ENCODE measurements around the gene TRRAP. TPM values are rescaled to one million over a fixed set of nuclear protein-coding genes. Genes with fewer than 3 reads are reported as not detected.
A peak's percentile ranks its signal among the peaks of the same experiment; 100 is the strongest.
"Not testable (repeated sequence)": the region's sequence is repeated elsewhere in the genome, so short reads cannot be mapped to it uniquely, and the experiment has no call there.

Gene TRRAP
- total RNA-seq, 2 experiments from 2014 or later = 45.5 to 48.2 TPM

- ChIA-PET CTCF (interaction anchor here (0.7 to 3.6 kb wide), 25 partner anchors 9 to 505 kb away, joined by 3 to 43 read pairs (median 4); no protein-coding TSS in a partner anchor), POLR2A (no interaction called here)
- TF ChIP-seq CTCF (IDR thresholded peaks at IDR 0.05) = peak; percentile 87
- no peak overlapping the region for H3K4me3 Mint-ChIP-seq
- DNase-seq (peak; percentile 80), ATAC-seq (peak; percentile 90)
- intact Hi-C loops (cut with micrococcal nuclease) = no loop called here
- no peaks in the 10 kb centered on the region for H3K9me3 Mint-ChIP-seq
- no peaks in the 10 kb centered on the region for H3K4me1 Mint-ChIP-seq (ENCODE audit: low read depth)
- peaks cover 5% of the 10 kb centered on the region for H3K27me3 Mint-ChIP-seq
- no peaks in the 10 kb centered on the region for H3K36me3 Mint-ChIP-seq (ENCODE audit: low read depth)
- no peak overlapping the region for H3K27ac Mint-ChIP-seq
Observed at GRCh38 chr7:98841179-98841997, 36.9 kb upstream of the TRRAP start.

GRCh38 chr7:98842552-98842951 is 35.8 kb upstream of the TRRAP start:
- H3K4me1 Mint-ChIP-seq (ENCODE audit: low read depth); DNase-seq; intact Hi-C loops (cut with micrococcal nuclease); H3K27ac Mint-ChIP-seq; H3K36me3 Mint-ChIP-seq (ENCODE audit: low read depth); H3K9me3 Mint-ChIP-seq; H3K4me3 Mint-ChIP-seq; POLR2A ChIA-PET; H3K27me3 Mint-ChIP-seq; ATAC-seq: not testable (repeated sequence)
- CTCF ChIA-PET = interaction anchor here (0.9 to 3.6 kb wide), 10 partner anchors 11 to 422 kb away, joined by 3 to 43 read pairs (median 5); no protein-coding TSS in a partner anchor

- H3K9me3 Mint-ChIP-seq = peaks cover 8% of the 10 kb centered on the region
Observed at GRCh38 chr7:98848918-98849317, 29.4 kb upstream of the TRRAP start.

GRCh38 chr7:98852826-98853225 is 25.5 kb upstream of the TRRAP start:
- DNase-seq (no peak), ATAC-seq (no peak)
- peaks cover 8% of the 10 kb centered on the region for H3K9me3 Mint-ChIP-seq
- POLR2A ChIA-PET = interaction anchor here (0.7 kb wide), 1 partner anchor 165 kb away, joined by 3 read pairs; no protein-coding TSS in a partner anchor
- CTCF ChIA-PET = interaction anchor here (1.3 to 1.5 kb wide), 2 partner anchors 12 to 16 kb away, joined by 3 read pairs; no protein-coding TSS in a partner anchor
- no peaks in the 10 kb centered on the region for H3K4me1 Mint-ChIP-seq (ENCODE audit: low read depth)
- H3K4me3 Mint-ChIP-seq = no peak overlapping the region
- TF ChIP-seq CTCF (IDR thresholded peaks at IDR 0.05) = no peak
- H3K27me3 Mint-ChIP-seq = no peaks in the 10 kb centered on the region
- no peaks in the 10 kb centered on the region for H3K36me3 Mint-ChIP-seq (ENCODE audit: low read depth)
- intact Hi-C loops (cut with micrococcal nuclease) = no loop called here
- no peak overlapping the region for H3K27ac Mint-ChIP-seq

More at GRCh38 chr7:98848918-98849317, 29.4 kb upstream of the TRRAP start:
- Mint-ChIP-seq H3K27ac (no peak overlapping the region), H3K4me1 (ENCODE audit: low read depth) (no peaks in the 10 kb centered on the region), H3K36me3 (ENCODE audit: low read depth) (no peaks in the 10 kb centered on the region), H3K27me3 (no peaks in the 10 kb centered on the region), H3K4me3 (no peak overlapping the region)
- ATAC-seq = no peak
- intact Hi-C loops (cut with micrococcal nuclease) = no loop called here
- ChIA-PET POLR2A (interaction anchor here (0.6 kb wide), 1 partner anchor 285 kb away, joined by 3 read pairs; no protein-coding TSS in a partner anchor), CTCF (no interaction called here)
- DNase-seq = no peak
- no peak for TF ChIP-seq CTCF (IDR thresholded peaks at IDR 0.05)

GRCh38 chr7:98855610-98856422 is 22.5 kb upstream of the TRRAP start:
- ATAC-seq (no peak), DNase-seq (no peak)
- Mint-ChIP-seq H3K27me3 (peaks cover 10% of the 10 kb centered on the region), H3K9me3 (no peaks in the 10 kb centered on the region), H3K4me3 (no peak overlapping the region), H3K4me1 (ENCODE audit: low read depth) (no peaks in the 10 kb centered on the region), H3K36me3 (ENCODE audit: low read depth) (no peaks in the 10 kb centered on the region), H3K27ac (no peak overlapping the region)
- POLR2A ChIA-PET = no interaction called here
- CTCF ChIA-PET = no interaction called here
- TF ChIP-seq CTCF (IDR thresholded peaks at IDR 0.05) = no peak
- intact Hi-C loops (cut with micrococcal nuclease) = no loop called here
